Measurements from ENCODE around the gene FMO1.
"Not testable (repeated sequence)": the region's sequence is repeated elsewhere in the genome, so short reads cannot be mapped to it uniquely, and the experiment has no call there.

FMO1 gene

DNA sequence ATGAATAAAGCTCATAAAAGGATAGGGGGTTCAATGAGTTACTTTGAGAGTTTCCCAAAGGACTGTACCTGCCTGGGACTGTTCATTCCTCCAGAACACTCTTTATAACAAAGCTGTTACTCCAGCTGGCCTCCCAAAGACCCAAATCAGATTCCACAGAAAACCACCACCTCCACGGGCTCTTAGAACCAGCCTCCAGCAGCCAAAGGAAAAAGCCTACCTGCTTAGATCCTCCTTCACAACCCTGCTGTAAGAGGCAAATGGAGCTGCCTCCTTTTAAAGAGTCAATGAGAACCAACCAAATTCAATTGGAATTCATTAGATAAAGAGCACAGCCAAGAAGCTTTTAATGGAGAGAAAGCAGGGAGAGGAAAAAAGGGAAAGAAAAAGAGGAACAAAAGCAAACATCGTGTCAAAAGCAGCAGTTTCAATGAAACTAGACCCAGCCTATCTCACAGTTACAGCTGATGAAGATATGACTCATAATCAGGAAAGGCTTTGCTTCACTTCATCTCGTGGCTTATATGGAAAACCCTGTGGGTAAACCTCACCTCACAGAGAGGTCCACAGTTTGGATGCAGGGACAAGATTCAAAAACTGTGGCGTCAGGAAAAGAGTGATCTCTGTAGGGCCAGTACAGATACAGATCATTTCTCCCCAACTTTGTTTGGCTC, 37.9 kb downstream of the FMO1 start:
- FAIRE-seq, result no peak

DNA sequence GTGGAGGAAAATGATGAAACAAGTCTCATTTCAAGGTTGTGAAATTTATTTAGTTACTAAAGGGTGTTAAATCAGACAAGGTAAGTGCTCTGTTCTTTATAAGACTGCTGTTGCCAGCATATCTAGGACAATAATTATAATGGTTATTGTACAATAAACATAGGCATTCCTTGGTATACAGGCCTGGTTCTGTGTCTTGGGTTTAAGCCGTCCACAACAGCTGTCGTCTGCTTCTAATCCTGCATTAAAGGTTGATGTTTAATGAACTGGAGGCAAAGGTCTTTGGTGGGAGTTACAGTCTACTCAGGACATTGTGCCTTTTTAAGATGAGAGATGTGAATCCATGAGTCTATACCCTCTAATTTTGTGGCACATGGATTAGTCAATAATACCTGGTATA, 42.3 kb downstream of the FMO1 start:
- FAIRE-seq, result no peak

DNA sequence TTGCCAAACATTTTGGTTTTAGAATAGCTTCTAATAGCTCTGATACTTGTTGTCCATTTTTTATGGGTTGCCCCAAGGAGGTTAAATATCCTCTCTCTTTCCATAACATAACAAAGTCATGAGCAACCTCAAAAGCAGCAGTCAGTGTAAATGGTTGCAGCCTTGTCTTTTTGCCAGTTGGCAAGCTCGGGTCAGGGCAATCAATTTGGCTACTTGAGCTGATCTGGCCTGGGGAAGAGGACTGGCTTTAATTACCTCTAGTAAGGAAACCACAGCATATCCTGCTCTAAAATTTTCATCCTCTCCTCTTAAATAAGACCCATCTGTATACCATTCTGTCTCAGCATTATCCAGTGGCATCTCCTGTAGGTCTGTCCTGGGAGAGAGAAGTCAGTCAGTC, 44.5 kb downstream of the FMO1 start:
- no peak for FAIRE-seq

DNA sequence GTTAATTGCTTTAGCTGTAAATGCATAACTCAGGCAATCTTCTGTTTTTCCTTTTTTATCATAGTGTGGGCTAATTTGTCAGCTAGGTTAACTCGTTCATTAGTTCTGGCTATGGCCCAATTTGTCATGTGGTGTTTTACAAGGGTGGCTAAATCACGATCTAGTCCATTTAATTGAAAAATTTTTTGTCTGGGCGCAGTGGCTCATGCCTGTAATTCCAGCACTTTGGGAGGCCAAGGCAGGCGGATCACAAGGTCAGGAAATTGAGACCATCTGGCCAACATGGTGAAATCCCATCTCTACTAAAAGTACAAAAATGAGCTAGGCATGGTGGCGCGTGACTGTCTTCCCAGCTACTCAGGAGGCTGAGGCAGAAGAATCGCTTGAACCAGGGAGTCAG, 47.1 kb downstream of the FMO1 start:
- FAIRE-seq, result not testable (repeated sequence)

DNA sequence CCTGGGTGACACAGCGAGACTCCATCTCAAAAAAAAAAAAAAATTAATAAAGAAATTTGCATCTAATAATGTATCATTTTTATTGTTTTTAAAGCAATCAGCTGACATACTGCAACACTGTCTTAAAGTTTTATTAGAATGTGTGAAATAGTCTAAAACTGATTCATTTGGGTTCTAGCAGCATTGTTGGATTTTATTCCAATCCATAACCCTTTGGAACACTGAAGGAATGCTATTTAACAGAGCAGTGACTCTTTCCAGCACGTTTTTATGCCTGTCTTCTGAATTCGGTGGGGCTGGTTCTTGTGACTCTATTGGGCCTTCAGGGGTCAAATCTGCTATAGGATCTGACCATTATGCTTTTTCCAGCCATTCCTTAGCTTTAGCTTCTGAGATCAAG, 47.5 kb downstream of the FMO1 start:
- no peak for FAIRE-seq

DNA sequence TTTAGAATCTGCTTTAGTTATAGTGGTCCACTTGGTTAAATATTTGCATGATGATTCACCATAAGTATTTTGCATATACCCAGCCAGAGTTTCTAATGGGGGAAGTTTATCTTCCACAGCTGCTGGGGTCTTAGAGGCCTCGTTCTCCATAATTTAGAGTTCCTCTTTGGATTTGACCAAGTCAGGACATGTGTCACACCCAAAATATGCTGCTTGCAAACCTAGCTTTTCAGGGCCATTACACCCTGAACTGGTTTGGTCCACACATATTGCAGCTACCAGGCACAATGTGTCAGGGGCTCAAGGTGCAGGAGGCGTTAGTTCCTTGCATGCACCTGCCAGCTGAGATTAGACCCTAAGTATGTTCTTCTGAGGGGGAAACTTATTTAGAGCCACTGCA, 48.6 kb downstream of the FMO1 start:
- FAIRE-seq, result no peak

DNA sequence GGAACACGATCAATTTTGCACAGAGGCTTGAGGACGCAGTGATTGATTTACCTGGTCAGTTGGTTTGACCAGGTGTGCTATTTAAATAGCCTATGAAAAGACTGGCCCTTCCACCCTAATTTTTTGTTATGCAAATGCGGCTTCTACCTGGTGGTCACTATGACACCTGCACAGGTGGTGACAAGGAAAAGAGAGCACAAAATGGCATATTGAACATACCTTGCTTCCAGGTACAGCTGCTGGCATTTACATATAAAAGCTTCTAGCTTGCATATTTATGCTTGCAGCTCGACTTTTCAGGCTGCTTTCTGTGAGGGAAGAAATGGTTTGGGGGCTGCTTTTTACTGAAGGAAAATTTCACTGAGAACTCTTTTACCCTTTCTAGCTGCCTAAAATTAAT, 50.4 kb downstream of the FMO1 start:
- no peak for FAIRE-seq

DNA sequence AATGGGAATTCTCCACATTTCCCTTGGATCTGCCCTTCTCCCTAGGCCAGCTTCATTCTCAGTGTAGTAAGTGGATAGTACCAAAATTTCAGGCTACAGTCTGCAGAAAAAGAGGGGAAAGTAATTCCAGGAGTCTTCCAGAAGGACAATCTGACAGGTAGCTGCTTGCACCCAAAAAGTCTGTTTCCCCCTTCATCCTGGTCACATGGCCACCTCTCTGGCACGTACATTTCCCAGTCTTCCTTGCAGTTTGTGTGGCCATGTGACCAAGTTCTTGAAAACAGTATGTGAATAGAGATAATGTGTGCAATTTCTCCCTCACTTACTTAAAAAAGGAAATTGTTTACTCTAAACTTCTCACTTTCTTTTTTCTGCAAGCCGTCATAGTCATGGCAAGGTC, 51.0 kb downstream of the FMO1 start:
- no peak for FAIRE-seq

DNA sequence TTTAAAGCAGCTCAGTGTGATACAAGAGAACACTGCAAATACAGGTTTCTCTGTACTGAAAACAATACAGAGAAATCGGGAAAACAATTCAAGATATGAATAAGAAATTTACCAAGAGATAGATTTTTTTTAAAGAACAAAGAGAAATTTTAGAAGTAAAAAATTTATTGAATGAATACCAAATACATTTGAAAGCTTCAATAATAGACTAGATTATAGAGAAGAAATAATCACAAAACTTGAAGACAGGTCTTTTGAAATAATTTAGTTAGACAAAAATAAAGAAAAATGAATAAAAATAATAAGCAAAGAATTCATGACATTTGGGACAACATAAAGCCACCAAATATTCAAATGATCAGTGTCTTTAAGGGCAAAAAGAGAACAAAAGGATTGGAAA, 52.1 kb downstream of the FMO1 start:
- no peak for FAIRE-seq

DNA sequence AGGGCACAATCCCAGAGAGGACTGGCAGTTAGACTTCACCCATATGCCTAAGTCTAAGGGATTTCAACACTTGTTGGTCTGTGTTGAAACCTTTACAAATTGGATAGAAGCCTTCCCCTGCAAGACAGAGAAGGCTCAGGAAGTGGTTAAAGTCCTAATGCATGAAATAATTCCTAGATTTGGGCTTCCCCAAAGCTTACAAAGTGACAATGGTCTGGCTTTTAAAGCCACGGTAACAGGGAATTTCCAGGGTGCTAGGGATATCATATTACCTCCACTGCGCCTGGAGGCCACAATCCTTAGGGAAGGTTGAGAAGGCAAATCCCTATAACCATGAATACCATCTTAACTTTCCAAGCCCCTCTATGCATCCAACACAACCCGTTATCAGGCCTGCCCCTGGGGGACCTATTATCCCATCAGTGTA, 62.4 kb downstream of the FMO1 start:
- no peak for FAIRE-seq

DNA sequence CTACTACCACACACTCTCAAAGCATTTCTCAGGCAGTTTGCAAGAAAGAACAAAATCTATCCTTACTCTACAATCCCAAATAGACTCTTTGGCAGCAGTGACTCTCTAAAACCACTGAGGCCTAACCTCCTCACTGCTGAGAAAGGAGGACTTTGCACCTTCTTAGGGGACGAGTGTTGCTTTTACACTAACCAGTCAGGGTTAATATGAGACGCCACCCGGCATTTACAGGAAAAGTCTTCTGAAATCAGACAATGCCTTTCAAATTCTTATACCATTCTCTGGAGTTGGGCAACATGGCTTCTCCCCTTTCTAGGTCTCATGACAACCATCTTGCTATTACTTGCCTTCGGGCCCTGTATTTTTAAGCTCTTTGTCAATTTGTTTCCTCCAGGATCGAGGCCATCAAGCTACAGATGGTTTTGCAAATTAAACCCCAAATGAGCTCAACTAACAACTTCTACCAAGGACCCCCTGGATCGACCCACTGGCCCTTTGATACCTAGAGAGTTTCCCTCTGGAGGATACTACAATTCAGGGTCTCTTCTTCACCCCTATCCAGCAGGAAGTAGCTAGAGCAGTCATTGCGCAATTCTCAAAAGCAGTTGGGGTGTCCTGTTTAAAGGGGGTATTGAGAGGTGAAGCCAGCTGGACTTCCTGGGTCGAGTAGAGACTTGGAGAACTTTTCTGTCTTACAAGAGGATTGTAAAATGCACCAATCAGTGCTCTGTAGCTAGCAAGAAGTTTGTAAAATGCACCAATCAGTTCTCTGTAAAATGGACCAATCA, 63.7 kb downstream of the FMO1 start:
- no peak for FAIRE-seq

DNA sequence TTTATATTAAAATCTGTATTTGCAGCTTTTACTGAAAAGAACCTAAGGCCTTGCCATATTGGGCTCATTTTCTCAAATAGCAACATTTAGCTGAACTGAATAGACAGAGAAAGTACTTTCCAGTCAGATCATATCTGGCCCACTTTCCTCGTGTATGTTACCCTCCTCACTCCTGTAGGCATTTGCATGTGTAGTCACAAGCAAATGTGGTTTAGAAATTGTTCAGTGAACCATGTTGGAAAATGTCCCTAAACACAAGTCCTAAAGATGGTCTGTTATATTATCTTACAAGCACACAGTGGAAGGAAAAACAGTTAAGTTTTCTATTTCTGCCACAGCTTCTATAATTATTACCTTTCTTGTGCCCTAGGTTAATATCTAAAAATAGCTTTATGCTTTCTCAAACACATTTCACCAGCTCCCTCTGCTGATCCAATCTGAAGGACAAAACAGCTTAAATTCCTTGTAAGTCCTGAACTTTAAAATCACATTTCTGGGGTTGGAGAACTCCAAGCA, 65.1 kb downstream of the FMO1 start:
- no peak for FAIRE-seq

DNA sequence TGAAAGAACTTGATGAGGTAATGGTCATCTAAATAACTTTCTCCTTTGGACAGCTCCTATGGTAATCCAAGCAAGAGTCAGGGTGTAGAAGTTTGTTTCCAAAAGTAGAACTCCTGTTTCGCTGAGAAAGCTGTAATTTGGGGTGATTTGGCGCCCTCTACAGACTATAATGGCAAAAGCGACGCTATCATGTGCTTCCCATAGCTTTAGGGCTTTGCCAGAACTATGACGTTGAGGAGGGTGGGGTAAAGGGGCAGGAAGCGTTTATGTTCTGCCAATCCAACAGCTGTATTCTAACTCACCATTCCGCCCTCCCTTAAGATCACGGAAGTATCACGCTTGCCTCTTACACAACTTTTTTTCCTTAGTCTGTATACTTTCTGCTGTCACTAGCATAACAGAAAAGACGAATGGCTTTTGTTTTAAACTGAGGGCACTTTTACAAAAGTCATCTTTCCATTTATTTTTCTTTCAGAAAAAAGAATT, 65.6 kb downstream of the FMO1 start, which contains the start of gene FMO4:
FMO4 (plus strand) TSS at position 349 of the 486 bp plus-strand sequence. CDS start 5,643 bp downstream, outside the sequence.
- FAIRE-seq, result peak; percentile 98

DNA sequence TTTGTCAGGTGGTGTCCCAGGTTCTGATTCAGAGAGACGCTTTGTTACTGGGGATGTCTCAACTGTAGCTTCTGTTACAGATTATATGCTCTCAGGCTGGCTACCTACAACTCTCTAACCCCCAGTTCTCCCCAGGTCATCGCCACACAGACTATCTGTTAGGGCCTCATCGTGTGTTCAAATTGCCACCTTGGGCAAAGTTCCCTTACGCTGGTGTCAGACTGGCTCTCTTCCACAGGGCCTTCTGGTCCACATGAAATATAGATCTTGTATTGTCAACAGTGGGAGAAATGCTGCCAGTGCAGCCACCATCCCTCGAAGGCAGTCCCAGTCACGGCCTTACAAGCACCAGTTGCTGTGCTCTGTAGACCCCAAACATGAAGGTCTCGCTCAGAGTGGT, 81.0 kb downstream of the FMO1 start:
- no peak for FAIRE-seq

DNA sequence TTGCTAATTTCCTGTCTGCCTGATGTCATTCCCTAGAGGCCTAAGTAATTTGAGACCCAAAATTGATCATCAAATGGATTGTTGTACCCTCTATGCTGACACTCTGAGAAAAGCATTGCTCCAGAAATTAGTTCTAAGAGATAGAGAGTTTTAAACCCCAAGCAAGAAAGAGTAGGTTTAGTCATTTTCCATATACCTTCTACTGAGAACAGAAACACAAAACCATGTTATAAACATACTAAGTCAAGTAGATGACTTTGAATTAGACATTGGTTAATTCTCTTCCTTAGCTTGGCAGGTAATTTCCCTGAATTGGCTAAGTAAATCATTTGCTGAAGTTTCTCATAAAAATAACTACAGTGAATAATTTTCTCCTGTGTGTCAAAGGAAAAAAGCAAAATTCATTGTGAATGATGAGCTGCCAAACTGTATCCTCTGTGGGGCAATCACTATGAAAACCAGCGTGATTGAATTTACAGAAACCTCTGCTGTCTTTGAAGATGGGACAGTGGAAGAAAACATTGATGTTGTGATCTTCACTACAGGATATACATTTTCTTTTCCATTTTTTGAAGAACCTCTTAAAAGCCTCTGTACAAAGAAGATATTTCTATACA, 85.8 kb downstream of the FMO1 start:
- FAIRE-seq, result no peak

Data from colon (tissue), 2 donors.